Spinal cord (tissue), 10 donors: ENCODE data around the gene SLC23A3. TPM values are rescaled to one million over a fixed set of nuclear protein-coding genes. Genes with fewer than 3 reads are reported as not detected.

Experiments used
- DNase-seq, 6 donors: peaks; one replicate each; pipeline versions ENCODE4 v3.0.0 to v3.0.0-alpha.2; 2013 to 2015; ENCODE audit warnings: low spot score in 6 of 6, low read depth in 4 of 6
- H3K27ac ChIP-seq: one replicate; pipeline ENCODE4 v1.5.1; 2013; ENCODE audit warnings: low read depth, low read length, control low read depth
- H3K27me3 ChIP-seq: one replicate; pipeline ENCODE4 v1.6.1; 2013; ENCODE audit warnings: low read length; ENCODE audit not compliant: control insufficient read depth, insufficient read depth
- H3K36me3 ChIP-seq: one replicate; pipeline ENCODE4 v1.6.1; 2013; ENCODE audit warnings: low read length; ENCODE audit not compliant: control insufficient read depth, insufficient read depth
- H3K4me1 ChIP-seq: one replicate; pipeline ENCODE4 v1.6.1; 2013; ENCODE audit warnings: low read length; ENCODE audit not compliant: control insufficient read depth, insufficient read depth
- H3K4me3 ChIP-seq: one replicate; pipeline ENCODE4 v1.5.1; 2013; ENCODE audit warnings: low read depth, low read length, control low read depth
- H3K9me3 ChIP-seq: one replicate; pipeline ENCODE4 v1.6.1; 2013; ENCODE audit warnings: low read length; ENCODE audit not compliant: control insufficient read depth, insufficient read depth
- WGBS: methylation state at CpG from one replicate; pipeline ENCODE4 v1.1.5; 2013; ENCODE audit warnings: missing lambda C conversion rate; ENCODE audit not compliant: insufficient coverage; 5-methylcytosine and 5-hydroxymethylcytosine counted together
- polyA plus RNA-seq, 2 donors: library from polyadenylated mRNA; unstranded; fragments of 120-200 nt; gene quantifications; one replicate each; pipeline ENCODE4 v1.2.1, GENCODE V29; 2013; ENCODE audit not compliant: insufficient read length in 2 of 2
- total RNA-seq, 2 donors: library from RNA; depleted of rRNA in 1 of 2; stranded (reverse); fragments of 120-200 nt in 1 of 2; fragments of >200 nt in 1 of 2; gene quantifications; one replicate each; pipeline versions ENCODE4 v1.2.3 to v1.2.4, GENCODE V29; 2013 to 2014
- donor health status: healthy.

The SLC23A3 gene
- total and polyA plus RNA-seq, 4 donors, result 0.17 to 2.4 (median 1.2) TPM

DNA sequence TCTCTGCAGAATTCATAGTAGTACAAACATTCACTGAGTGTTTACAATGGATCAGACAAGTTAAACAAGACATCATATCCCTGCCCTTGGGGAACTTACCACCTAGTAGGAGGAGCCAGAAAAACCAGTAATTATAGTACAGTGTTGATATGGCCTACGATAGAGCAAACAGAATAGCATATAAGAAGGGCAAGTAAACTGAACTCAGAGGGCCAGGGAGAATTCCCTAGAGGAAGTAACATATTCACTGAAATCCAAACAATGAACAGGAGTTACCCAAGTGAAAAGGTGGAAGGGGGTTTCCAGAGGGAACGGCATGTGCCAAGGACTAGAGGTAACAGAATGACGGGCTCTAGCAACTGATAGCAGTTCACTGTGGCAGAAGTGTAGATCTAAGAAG, 43.3 kb downstream of the SLC23A3 start:
- H3K4me3 ChIP-seq, result no peak overlapping the region
- H3K4me1 ChIP-seq, result peaks cover 9% of the 10 kb centered on the region
- no peak overlapping the region for H3K27ac ChIP-seq
- no peaks in the 10 kb centered on the region for H3K27me3 ChIP-seq
- H3K36me3 ChIP-seq, result peaks cover 3% of the 10 kb centered on the region
- DNase-seq, result no peak
- WGBS, result 90% methylated on average over 2 of the region's 3 CpGs
- no peaks in the 10 kb centered on the region for H3K9me3 ChIP-seq

DNA sequence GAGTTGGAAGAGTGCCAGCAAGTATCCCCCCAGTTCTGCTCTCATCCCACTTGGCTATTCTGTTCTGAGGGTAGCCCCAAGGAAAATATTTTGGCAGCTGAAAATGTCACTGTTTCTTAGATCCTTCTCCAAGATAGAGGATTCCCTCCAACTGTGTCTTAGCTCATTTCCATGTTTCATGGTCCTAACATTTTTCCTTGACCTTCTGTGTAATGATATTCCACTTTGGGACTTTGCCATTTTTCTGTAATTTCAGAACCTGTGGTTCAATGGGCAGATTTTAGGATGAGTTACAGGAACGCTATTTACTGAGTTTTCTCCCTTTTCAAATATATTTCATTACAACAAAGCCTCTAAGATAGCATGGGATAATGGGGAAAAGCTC, 44.0 kb downstream of the SLC23A3 start:
- H3K4me1 ChIP-seq, result peaks cover 9% of the 10 kb centered on the region
- H3K27ac ChIP-seq, result no peak overlapping the region
- peaks cover 3% of the 10 kb centered on the region for H3K36me3 ChIP-seq
- no CpG with 5 or more reads among the region's 1 CpG for WGBS
- H3K27me3 ChIP-seq, result no peaks in the 10 kb centered on the region
- H3K4me3 ChIP-seq, result no peak overlapping the region
- no peaks in the 10 kb centered on the region for H3K9me3 ChIP-seq
- peak in 1 of 6 donors; percentile 23 for DNase-seq

DNA sequence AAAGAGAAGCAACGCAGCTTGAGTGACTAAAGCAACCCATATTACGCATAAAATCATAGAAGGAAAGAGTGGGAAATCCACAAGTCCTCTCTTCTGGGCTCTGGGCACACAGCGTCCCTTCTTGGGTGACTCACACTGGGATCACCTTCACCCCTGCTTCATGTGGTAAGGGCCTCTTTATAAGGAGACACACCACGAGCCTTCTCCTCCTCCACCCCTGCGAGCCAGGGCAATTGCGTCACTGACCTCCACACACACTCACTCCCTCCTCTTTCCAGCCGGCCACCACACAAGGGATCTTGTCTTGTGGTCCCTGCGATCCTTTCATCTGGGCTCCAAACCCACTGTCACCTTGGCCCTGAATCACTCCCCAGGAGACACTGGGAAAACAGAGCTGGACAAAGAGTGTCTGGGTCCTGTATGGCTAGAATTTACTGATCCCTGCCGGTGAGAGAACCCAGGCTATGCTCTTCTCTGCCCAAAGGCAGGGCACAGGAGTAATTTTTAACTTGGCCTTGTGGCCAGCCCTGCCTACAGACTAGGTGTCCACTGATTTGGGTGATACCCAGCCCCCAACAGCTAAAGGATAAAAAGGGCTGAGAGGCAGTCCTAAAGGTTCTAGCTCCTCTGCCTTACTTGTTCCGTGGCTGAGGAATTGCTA, 44.5 kb downstream of the SLC23A3 start:
- 76% methylated on average over 8 of the region's 10 CpGs for WGBS
- H3K27me3 ChIP-seq, result no peaks in the 10 kb centered on the region

DNA sequence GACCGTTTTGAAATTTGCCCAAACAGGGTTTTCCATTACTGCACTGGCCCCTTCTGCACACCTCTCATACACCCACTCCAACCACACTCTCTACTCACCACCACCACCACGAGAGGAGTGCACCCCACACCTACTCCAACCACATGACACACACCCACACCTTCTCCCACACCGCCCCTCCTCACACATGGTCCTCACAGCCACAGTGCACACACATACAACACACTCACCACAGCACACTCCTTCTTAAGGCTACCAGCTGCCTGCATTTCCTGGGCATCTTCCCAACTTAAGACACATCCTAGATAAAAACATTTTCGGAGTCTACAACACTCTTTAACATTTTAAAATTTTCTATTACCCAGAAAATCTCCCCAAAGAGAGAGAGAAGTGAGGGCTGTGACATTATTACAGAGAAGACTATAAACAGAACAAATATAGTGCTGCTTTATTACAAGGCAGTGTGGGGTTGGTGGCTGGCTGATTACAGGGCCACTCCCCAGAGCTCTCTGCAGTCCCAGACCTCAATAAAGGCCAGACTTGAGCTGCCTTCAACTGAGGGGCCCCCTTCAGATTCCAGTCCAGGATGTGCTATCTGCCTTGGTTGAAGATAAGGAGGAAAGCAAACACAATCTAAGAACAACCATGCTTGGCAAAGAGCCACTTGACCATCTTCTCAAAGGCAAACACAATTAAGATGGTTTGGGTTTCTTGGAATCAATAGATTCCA, 45.3 kb downstream of the SLC23A3 start:
- Histone ChIP-seq H3K36me3 (peaks cover under 1% of the 10 kb centered on the region), H3K4me3 (no peak overlapping the region), H3K27me3 (no peaks in the 10 kb centered on the region), H3K9me3 (no peaks in the 10 kb centered on the region), H3K4me1 (peaks cover 9% of the 10 kb centered on the region), H3K27ac (no peak overlapping the region)
- no peak for DNase-seq
- WGBS, result 80% methylated on average over 3 of the region's 4 CpGs

More for the DNA sequence above, 44.5 kb downstream of the SLC23A3 start:
- Histone ChIP-seq H3K9me3 (no peaks in the 10 kb centered on the region), H3K36me3 (peaks cover 3% of the 10 kb centered on the region), H3K4me3 (no peak overlapping the region), H3K4me1 (peaks cover 9% of the 10 kb centered on the region), H3K27ac (no peak overlapping the region)
- no peak for DNase-seq

DNA sequence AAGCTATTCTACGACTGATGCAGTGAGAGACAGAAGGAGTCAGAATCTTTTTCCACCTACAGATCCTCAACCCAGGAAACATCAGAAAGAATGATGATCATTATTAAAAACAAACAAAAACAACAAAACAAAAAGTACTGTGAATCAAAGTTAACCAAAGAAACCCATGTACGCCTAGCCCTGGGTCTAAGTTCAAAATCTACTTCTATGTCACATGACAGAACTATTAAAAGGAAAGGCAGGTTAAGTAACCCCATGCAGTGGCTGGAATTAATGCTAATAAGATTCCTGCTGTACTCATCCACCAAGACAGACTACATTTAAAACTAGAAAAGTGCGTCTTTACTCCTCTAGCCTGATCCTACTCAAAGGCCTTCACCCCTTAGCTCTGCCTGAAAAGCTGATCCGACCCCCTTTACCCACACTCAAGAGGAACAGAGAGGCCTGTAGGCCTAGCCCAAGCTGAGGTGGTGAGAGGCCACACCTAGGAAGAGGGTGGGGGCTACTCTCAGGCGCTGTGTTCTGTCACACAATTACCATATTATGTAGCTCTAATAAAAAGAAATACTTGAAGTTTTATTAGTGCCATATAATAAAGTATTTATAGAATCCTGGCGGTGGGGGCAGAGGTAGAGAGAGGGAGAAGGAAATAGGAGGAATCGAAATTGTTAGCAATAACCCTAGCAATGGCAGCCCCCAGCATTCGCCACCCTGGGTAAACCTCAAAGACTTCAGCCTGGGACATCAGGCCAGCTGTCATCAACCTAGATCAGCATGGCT, 46.3 kb downstream of the SLC23A3 start:
- DNase-seq, result no peak

DNA sequence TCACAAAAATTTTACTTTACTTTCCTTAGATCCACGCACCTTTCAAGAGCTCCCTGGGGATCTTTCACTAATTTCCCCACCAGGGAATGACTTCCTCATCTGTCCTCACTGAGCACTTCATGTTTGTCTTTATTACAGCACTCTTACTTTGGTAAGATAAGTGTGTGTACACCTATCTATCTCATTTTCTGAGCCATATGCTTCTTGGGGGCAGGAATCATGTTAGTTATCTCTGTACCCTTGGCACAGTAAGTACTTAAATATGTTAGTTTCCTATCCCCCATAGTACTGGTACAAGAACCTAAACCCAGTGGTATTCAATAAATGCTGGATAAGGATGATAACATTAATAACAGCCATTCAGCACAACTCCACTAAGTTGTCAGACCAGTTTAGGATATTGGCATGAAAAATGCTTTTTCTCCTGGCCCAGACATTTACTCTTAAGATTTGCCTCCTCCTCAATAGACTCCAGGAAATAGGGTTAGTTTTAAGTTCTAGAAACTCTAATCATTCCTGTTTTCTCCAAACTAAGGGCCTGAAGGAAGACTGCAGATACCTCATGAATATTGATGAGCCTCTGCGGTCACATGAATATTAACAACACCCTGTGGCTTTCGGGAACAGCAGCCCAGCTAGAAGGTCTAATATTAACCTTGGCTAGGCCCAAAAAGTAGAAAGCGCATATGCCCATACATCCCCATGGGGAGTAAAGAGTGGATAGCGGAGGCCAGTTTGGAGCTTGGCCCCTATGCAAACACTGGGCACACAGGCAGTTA, 47.4 kb downstream of the SLC23A3 start:
- 75% methylated on average over 1 of the region's 5 CpGs for WGBS
- H3K4me3 ChIP-seq, result no peak overlapping the region
- H3K4me1 ChIP-seq, result peaks cover 14% of the 10 kb centered on the region
- no peaks in the 10 kb centered on the region for H3K36me3 ChIP-seq
- peaks cover 6% of the 10 kb centered on the region for H3K27me3 ChIP-seq
- no peak overlapping the region for H3K27ac ChIP-seq
- H3K9me3 ChIP-seq, result no peaks in the 10 kb centered on the region
- peak in 2 of 6 donors; percentile 15 to 46 for DNase-seq

More for the DNA sequence above, 46.3 kb downstream of the SLC23A3 start:
- H3K27ac ChIP-seq, result no peak overlapping the region
- H3K4me1 ChIP-seq, result peaks cover 11% of the 10 kb centered on the region
- no peak overlapping the region for H3K4me3 ChIP-seq
- 95% methylated on average over 4 of the region's 8 CpGs for WGBS
- H3K36me3 ChIP-seq, result no peaks in the 10 kb centered on the region
- no peaks in the 10 kb centered on the region for H3K9me3 ChIP-seq
- H3K27me3 ChIP-seq, result peaks cover 6% of the 10 kb centered on the region

DNA sequence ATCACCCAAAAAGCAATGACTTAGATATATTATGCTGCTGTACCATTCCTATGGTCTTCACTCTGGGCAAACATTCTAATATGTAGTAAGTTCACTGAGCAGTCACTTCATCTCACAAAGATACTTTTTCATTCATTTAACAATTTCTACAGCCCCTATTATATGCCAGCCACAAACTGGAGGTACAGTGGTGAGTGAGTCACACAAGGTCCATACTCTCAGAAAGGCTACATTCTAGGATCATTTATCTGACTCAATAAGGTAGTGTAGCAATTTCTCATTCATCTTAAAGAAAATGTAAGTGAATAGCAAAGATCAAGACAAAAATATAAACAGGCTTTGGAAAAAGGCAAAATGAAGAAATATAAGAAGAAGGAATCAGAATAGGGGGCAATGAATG, 49.7 kb downstream of the SLC23A3 start:
- H3K4me3 ChIP-seq, result no peak overlapping the region

DNA sequence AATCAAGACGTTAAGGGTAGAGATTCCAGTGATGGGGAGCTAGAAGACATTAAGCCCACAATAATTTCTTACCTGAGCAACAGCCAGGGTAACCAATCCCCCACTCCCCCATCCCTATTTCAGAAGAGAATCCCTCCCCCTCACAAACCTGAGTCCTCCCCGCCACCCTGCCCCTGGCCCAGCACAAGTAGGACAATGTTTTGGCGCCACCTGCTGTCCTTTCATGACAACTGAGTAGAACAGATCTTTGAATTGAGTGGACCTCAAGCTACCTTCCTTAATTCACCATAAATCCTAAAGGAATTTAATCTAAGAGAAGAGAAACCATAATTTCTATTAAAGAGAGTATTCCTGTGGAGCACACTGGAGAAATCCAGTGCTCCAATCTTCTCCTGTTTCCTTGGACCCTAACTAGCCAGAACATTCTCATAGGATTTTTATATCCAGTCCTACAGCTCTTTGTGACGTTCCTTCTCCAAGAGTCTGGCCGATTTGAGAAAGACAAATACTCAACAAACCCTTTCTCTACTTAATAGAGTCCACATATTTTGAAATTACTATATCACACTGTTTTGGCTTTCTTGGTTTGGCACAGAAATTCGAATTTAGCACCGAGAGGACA, 50.3 kb downstream of the SLC23A3 start:
- Histone ChIP-seq H3K9me3 (no peaks in the 10 kb centered on the region), H3K27ac (no peak overlapping the region), H3K4me3 (no peak overlapping the region), H3K27me3 (peaks cover 6% of the 10 kb centered on the region), H3K36me3 (no peaks in the 10 kb centered on the region), H3K4me1 (peaks cover 9% of the 10 kb centered on the region)
- DNase-seq, result peak; percentile 10 to 86 (median 44)
- 57% methylated on average over 3 of the region's 7 CpGs for WGBS

More for the DNA sequence above, 49.7 kb downstream of the SLC23A3 start:
- no peak overlapping the region for H3K27ac ChIP-seq
- peaks cover 6% of the 10 kb centered on the region for H3K27me3 ChIP-seq
- H3K4me1 ChIP-seq, result peaks cover 9% of the 10 kb centered on the region
- no peaks in the 10 kb centered on the region for H3K36me3 ChIP-seq
- H3K9me3 ChIP-seq, result no peaks in the 10 kb centered on the region
- no peak for DNase-seq

DNA sequence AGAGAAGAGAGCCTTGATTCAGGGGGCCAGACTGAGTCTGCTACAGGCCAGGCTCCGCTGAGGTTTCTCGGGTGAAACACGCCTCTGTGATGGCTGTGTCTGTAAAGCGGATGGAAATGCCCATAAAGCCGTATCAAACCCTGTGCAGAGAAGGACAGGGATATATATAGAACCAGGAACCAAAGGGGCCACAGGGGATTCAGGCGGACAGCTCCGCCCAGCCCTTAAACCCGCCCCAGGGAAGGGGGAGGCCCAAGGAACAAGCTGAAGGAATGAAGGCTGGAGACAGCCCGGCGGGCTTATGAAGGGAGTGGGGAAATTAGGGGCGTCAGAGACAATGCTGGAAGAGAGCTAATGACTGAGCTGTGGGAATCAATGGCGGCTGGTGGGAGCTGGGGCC, 51.3 kb downstream of the SLC23A3 start:
- 65% methylated on average over 9 of the region's 12 CpGs for WGBS
- DNase-seq, result no peak
- H3K9me3 ChIP-seq, result no peaks in the 10 kb centered on the region
- peaks cover 9% of the 10 kb centered on the region for H3K4me1 ChIP-seq
- no peak overlapping the region for H3K4me3 ChIP-seq
- H3K27me3 ChIP-seq, result peaks cover 6% of the 10 kb centered on the region
- no peaks in the 10 kb centered on the region for H3K36me3 ChIP-seq
- H3K27ac ChIP-seq, result no peak overlapping the region
